WERI-Rb-1 (cell line): Measurements from ENCODE around the gene GIGYF2.

Source experiments
- DNase-seq: peaks from one replicate; pipeline ENCODE4 v3.0.0-alpha.2; 2020
- H3K27ac ChIP-seq: fragments of 250-450 bp; sonication (Bioruptor Pico); 2 replicates; pipeline ENCODE4 v1.5.1; 2020; ENCODE audit warnings: mild to moderate bottlenecking, moderate library complexity
- H3K27me3 ChIP-seq: fragments of 250-450 bp; sonication (Bioruptor Pico); 2 replicates; pipeline ENCODE4 v1.5.1; 2021; ENCODE audit warnings: mild to moderate bottlenecking, low read depth, moderate library complexity; ENCODE audit not compliant: insufficient read depth, severe bottlenecking
- H3K36me3 ChIP-seq: fragments of 250-450 bp; sonication (Bioruptor Pico); 2 replicates; pipeline ENCODE4 v1.5.1; 2020; ENCODE audit warnings: mild to moderate bottlenecking, moderate library complexity
- H3K4me3 ChIP-seq: 2 replicates; pipeline ENCODE4 v1.5.1; 2011; ENCODE audit warnings: low read depth, mild to moderate bottlenecking, control low read depth, low read length
- H3K9me3 ChIP-seq: fragments of 250-450 bp; sonication (Bioruptor Pico); 2 replicates; pipeline ENCODE4 v1.5.1; 2021; ENCODE audit warnings: mild to moderate bottlenecking, moderate library complexity; ENCODE audit not compliant: severe bottlenecking
- CTCF ChIP-seq: IDR thresholded peaks from 2 replicates; pipeline ENCODE4 v1.5.1; 2011; ENCODE audit warnings: low read depth, mild to moderate bottlenecking, control low read depth, inconsistent platforms, low read length

GIGYF2 gene

GRCh38 chr2:232863996-232864395, 166.9 kb downstream of the GIGYF2 start:
- Histone ChIP-seq H3K9me3 (no peaks in the 10 kb centered on the region), H3K36me3 (peaks cover under 1% of the 10 kb centered on the region), H3K4me3 (no peak overlapping the region), H3K27ac (no peak overlapping the region), H3K27me3 (no peaks in the 10 kb centered on the region)
- no peak for TF ChIP-seq CTCF
- no peak for DNase-seq

GRCh38 chr2:232865165-232865564, 168.0 kb downstream of the GIGYF2 start:
- Histone ChIP-seq H3K4me3 (no peak overlapping the region), H3K9me3 (no peaks in the 10 kb centered on the region), H3K27me3 (no peaks in the 10 kb centered on the region), H3K27ac (no peak overlapping the region), H3K36me3 (no peaks in the 10 kb centered on the region; the same call in 1 of the 2 replicates)
- TF ChIP-seq CTCF: no peak
- no peak for DNase-seq

GRCh38 chr2:232866104-232866503, 169.0 kb downstream of the GIGYF2 start:
- H3K27ac ChIP-seq: no peak overlapping the region
- TF ChIP-seq CTCF: no peak
- H3K36me3 ChIP-seq: no peaks in the 10 kb centered on the region; the same call in 1 of the 2 replicates
- DNase-seq: no peak
- no peaks in the 10 kb centered on the region for H3K27me3 ChIP-seq
- H3K9me3 ChIP-seq: no peaks in the 10 kb centered on the region
- no peak overlapping the region for H3K4me3 ChIP-seq

- no peak overlapping the region for H3K27ac ChIP-seq
- no peaks in the 10 kb centered on the region for H3K27me3 ChIP-seq
- no peak for DNase-seq
- TF ChIP-seq CTCF: peak; percentile 20; the same call in 1 of the 2 replicates
- no peak overlapping the region for H3K4me3 ChIP-seq
- H3K9me3 ChIP-seq: no peaks in the 10 kb centered on the region
- no peaks in the 10 kb centered on the region for H3K36me3 ChIP-seq
Measured at GRCh38 chr2:232869138-232870017, 172.2 kb downstream of the GIGYF2 start.

GRCh38 chr2:232870018-232870765, 173.1 kb downstream of the GIGYF2 start, which contains the start of gene SNORC:
Gene SNORC (plus strand): TSS chr2:232870264. CDS start chr2:232870342, 78 bp downstream.
- Histone ChIP-seq H3K4me3 (no peak within 1 kb of the TSS), H3K27ac (no peak within 1 kb of the TSS), H3K9me3 (no peaks in the 10 kb centered on the region), H3K36me3 (no peaks in the 10 kb centered on the region), H3K27me3 (no peaks in the 10 kb centered on the region)
- DNase-seq: no peak
- no peak for TF ChIP-seq CTCF
